IMR-90 (cell line): ENCODE data around the gene CCDC88A. TPM values are rescaled to one million over a fixed set of nuclear protein-coding genes. Genes with fewer than 3 reads are reported as not detected.
"Not testable (repeated sequence)": the region's sequence is repeated elsewhere in the genome, so short reads cannot be mapped to it uniquely, and the experiment has no call there.

Experiments used
- ATAC-seq: fragments of 200-7000 bp; cut with Tn5 transposase; 2 replicates; pipeline ENCODE4 v1.9.1; 2020; ENCODE audit warnings: low read depth, mild to moderate bottlenecking, moderate library complexity
- BruUV-seq: library from RNA; stranded (reverse); fragments of 400-500 nt; replicated peaks from 2 replicates; lab custom pipeline; 2021; lab: Mats Ljungman, UMichigan
- CTCF ChIA-PET: fragments of 300-600 bp; formaldehyde crosslinking; extraction: SDS; loops from one replicate; lab custom pipeline; 2021; ENCODE audit warnings: antibody characterized with exemption; lab: Yijun Ruan, JAX
- POLR2A ChIA-PET: fragments of 300-600 bp; sonication (Branson Sonifier 250); formaldehyde crosslinking; loops from one replicate; lab custom pipeline; 2022; ENCODE audit warnings: antibody characterized with exemption; ENCODE audit not compliant: unreplicated experiment; lab: Charles Lee
- DNase-seq: peaks from one replicate; pipeline ENCODE4 v3.0.0; 2013
- H2AFZ ChIP-seq: replicated peaks from 2 replicates; pipeline ENCODE3; 2013; ENCODE audit warnings: low read length, mild to moderate bottlenecking; ENCODE audit not compliant: poor library complexity
- H2AK5ac ChIP-seq: 2 replicates; pipeline ENCODE4 v1.6.1; 2013; ENCODE audit warnings: low read depth, low read length, inconsistent platforms
- H2AK9ac ChIP-seq: replicated peaks from 2 replicates; pipeline ENCODE3; 2013; ENCODE audit warnings: mild to moderate bottlenecking, low read depth, low read length, moderate library complexity; ENCODE audit not compliant: poor library complexity
- H2BK120ac ChIP-seq: 2 replicates; pipeline ENCODE4 v1.6.1; 2013; ENCODE audit warnings: low read depth, low read length, inconsistent platforms
- H2BK15ac ChIP-seq: 3 replicates; pipeline ENCODE4 v1.6.1; 2013; ENCODE audit warnings: low read depth, low read length, inconsistent platforms
- H2BK20ac ChIP-seq: 2 replicates; pipeline ENCODE4 v1.6.1; 2013; ENCODE audit warnings: low read depth, mild to moderate bottlenecking, inconsistent platforms, low read length, moderate library complexity
- H2BK5ac ChIP-seq: 2 replicates; pipeline ENCODE4 v1.6.1; 2013; ENCODE audit warnings: mild to moderate bottlenecking, low read depth, low read length, inconsistent platforms; ENCODE audit not compliant: poor library complexity, severe bottlenecking
- H3K14ac ChIP-seq: replicated peaks from 2 replicates; pipeline ENCODE4 v1.6.1; 2013; ENCODE audit warnings: low read depth, low read length, inconsistent platforms
- H3K18ac ChIP-seq: 2 replicates; pipeline ENCODE4 v1.6.1; 2013; ENCODE audit warnings: low read depth, low read length, control low read depth
- H3K23ac ChIP-seq: 2 replicates; pipeline ENCODE4 v1.6.1; 2013; ENCODE audit warnings: low read depth, low read length, inconsistent platforms
- H3K27ac ChIP-seq: 2 replicates; pipeline ENCODE4 v1.5.1; 2013; ENCODE audit warnings: mild to moderate bottlenecking, control low read depth, low read length; ENCODE audit not compliant: insufficient read depth
- H3K27me3 ChIP-seq: 2 replicates; pipeline ENCODE4 v1.6.1; 2013; ENCODE audit warnings: low read length; ENCODE audit not compliant: control insufficient read depth, insufficient read depth
- H3K36me3 ChIP-seq: 2 replicates; pipeline ENCODE4 v1.6.1; 2013; ENCODE audit warnings: low read length, mixed read lengths; ENCODE audit not compliant: control insufficient read depth, insufficient read depth
- H3K4ac ChIP-seq: 2 replicates; pipeline ENCODE4 v1.6.1; 2013; ENCODE audit warnings: low read depth, low read length, inconsistent platforms
- H3K4me1 ChIP-seq: 2 replicates; pipeline ENCODE4 v1.6.1; 2013; ENCODE audit warnings: low read length, mixed read lengths; ENCODE audit not compliant: control insufficient read depth, insufficient read depth
- H3K4me2 ChIP-seq: 2 replicates; pipeline ENCODE4 v1.6.1; 2013; ENCODE audit warnings: low read depth, mild to moderate bottlenecking, control low read depth, low read length, moderate library complexity
- H3K4me3 ChIP-seq: 2 replicates; pipeline ENCODE4 v1.5.1; 2013; ENCODE audit warnings: low read depth, mild to moderate bottlenecking, control low read depth, low read length, moderate library complexity; ENCODE audit not compliant: insufficient read depth
- H3K56ac ChIP-seq: 2 replicates; pipeline ENCODE4 v1.6.1; 2013; ENCODE audit warnings: low read length, inconsistent platforms; ENCODE audit not compliant: insufficient read depth; ENCODE audit errors: extremely low read depth
- H3K79me1 ChIP-seq, 2 experiments: 2 replicates each; pipeline ENCODE4 v1.6.1; 2013; ENCODE audit warnings: low read length in 2 of 2, inconsistent platforms in 1 of 2, low read depth in 1 of 2
- H3K9ac ChIP-seq: 2 replicates; pipeline ENCODE4 v1.6.1; 2013; ENCODE audit warnings: low read depth, low read length, control low read depth
- H3K9me1 ChIP-seq: 2 replicates; pipeline ENCODE4 v1.6.1; 2013; ENCODE audit warnings: low read length, inconsistent platforms; ENCODE audit not compliant: insufficient read depth
- H3K9me3 ChIP-seq: 2 replicates; pipeline ENCODE4 v1.6.1; 2013; ENCODE audit warnings: low read length; ENCODE audit not compliant: control insufficient read depth, insufficient read depth
- H4K20me1 ChIP-seq: 2 replicates; pipeline ENCODE4 v1.6.1; 2013; ENCODE audit warnings: low read length, inconsistent platforms; ENCODE audit not compliant: insufficient read depth
- H4K5ac ChIP-seq: 2 replicates; pipeline ENCODE4 v1.6.1; 2013; ENCODE audit warnings: mild to moderate bottlenecking, low read depth, low read length, control low read depth
- H4K8ac ChIP-seq, 2 experiments: 2 replicates each; pipeline ENCODE4 v1.6.1; 2013; ENCODE audit warnings: low read depth in 2 of 2, low read length in 2 of 2, control low read depth in 1 of 2, inconsistent platforms in 1 of 2
- H4K91ac ChIP-seq: 2 replicates; pipeline ENCODE4 v1.6.1; 2013; ENCODE audit warnings: low read depth, low read length, inconsistent platforms; ENCODE audit not compliant: insufficient read depth
- WGBS, 2 experiments: methylation state at CpG; one replicate each; pipeline versions ENCODE4 v1.1.5 to v1.1.7; 2013; ENCODE audit warnings: missing lambda C conversion rate in 2 of 2; ENCODE audit not compliant: insufficient read length in 1 of 2; ENCODE audit errors: extremely low coverage in 2 of 2; 5-methylcytosine and 5-hydroxymethylcytosine counted together
- dilution Hi-C: fragments of 300-500 bp; cut with HindIII; formaldehyde crosslinking; loops from one replicate; pipeline ENCODE4 v1.14.3; 2018; ENCODE audit warnings: low sequenced_read_pairs; ENCODE audit not compliant: unreplicated experiment
- in situ Hi-C: fragments of 300-500 bp; cut with MboI; formaldehyde crosslinking; loops from 3 replicates; pipeline ENCODE4 v1.14.3; 2019; ENCODE audit warnings: low sequenced_read_pairs, inconsistent platforms, mixed read lengths
- intact Hi-C: fragments of 100-400 bp; cut with micrococcal nuclease; formaldehyde crosslinking; loops from 2 replicates; pipeline ENCODE4 v1.10.0; 2022
- polyA plus RNA-seq, 3 experiments: library from polyadenylated mRNA; depleted of rRNA; stranded (reverse); fragments of >200 nt; gene quantifications; 2 replicates each; pipeline ENCODE4 v1.2.3, GENCODE V29; 2012; ENCODE audit warnings: low replicate concordance in 1 of 3
- total RNA-seq: library from RNA; depleted of rRNA; stranded (reverse); fragments of >200 nt; gene quantifications from 2 replicates; pipeline ENCODE4 v1.2.3, GENCODE V29; 2012

The CCDC88A gene
- total and polyA plus RNA-seq, 2 of the 4 experiments (the other 2 are of a cell fraction) = 15.6 to 63.8 TPM

DNA sequence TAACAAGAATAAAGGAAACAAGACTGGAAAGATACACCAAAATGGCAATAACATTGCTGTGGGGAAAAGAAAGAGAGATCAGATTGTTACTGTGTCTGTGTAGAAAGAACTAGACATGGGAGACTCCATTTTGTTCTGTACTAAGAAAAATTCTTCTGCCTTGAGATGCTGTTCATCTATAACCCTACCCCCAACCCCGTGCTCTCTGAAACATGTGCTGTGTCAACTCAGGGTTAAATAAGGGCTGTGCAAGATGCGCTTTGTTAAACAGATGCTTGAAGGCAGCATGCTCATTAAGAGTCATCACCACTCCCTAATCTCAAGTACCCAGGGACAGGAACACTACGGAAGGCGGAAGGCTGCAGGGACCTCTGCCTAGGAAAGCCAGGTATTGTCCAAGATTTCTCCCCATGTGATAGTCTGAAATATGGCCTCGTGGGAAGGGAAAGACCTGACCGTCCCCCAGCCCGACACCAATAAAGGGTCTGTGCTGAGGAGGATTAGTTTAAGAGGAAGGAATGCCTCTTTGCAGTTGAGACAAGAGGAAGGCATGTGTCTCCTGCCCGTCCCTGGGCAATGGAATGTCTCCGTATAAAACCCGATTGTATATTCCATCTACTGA is 140.3 kb downstream of the CCDC88A start:
- BruUV-seq, H2AK9ac ChIP-seq, H3K23ac ChIP-seq, H3K9ac ChIP-seq, H2BK15ac ChIP-seq, intact Hi-C loops, H3K4me3 ChIP-seq, H3K14ac ChIP-seq, H4K20me1 ChIP-seq, H3K4ac ChIP-seq, H4K8ac ChIP-seq, H2BK120ac ChIP-seq, H3K9me3 ChIP-seq, H3K18ac ChIP-seq, H2BK5ac ChIP-seq, H2AK5ac ChIP-seq, in situ Hi-C loops, H3K4me1 ChIP-seq, H3K9me1 ChIP-seq, CTCF ChIA-PET, H4K5ac ChIP-seq, H2AFZ ChIP-seq, H2BK20ac ChIP-seq, ATAC-seq, H3K27me3 ChIP-seq, dilution Hi-C loops, H3K36me3 ChIP-seq, POLR2A ChIA-PET, DNase-seq, H4K91ac ChIP-seq, H3K56ac ChIP-seq, H3K27ac ChIP-seq: not testable (repeated sequence)
- WGBS, 2 experiments = no CpG with 5 or more reads among the region's 10 CpGs
- Histone ChIP-seq H3K4me2 (0 out of 2 replicates have a peak overlapping the region, but pooled peaks have one; percentile 15), H3K79me1 (peaks cover 11% of the 10 kb centered on the region in 2 experiments; a peak in 3 of 4 replicates)
